HepG2 (cell line): ENCODE results near the gene DNAJC5. TPM values are rescaled to one million over a fixed set of nuclear protein-coding genes. Genes with fewer than 3 reads are reported as not detected.
A peak's percentile ranks its signal among the peaks of the same experiment; 100 is the strongest.

Experiments used
- ARHGAP35 ChIP-seq: sonication (generic); formaldehyde crosslinking; IDR thresholded peaks from 2 replicates; pipeline ENCODE4 v1.9.0; 2022; ENCODE audit warnings: mild to moderate bottlenecking, inconsistent platforms, moderate library complexity, missing genetic modification reagents, borderline replicate concordance
- ARNT ChIP-seq: fragments of 450-650 bp; IDR thresholded peaks from 2 replicates; pipeline ENCODE4 v1.6.1; 2017
- CBX1 ChIP-seq: IDR thresholded peaks from one replicate; pipeline ENCODE4 v1.6.1; 2016; ENCODE audit warnings: antibody characterized with exemption, low read depth
- EEA1 ChIP-seq: sonication (generic); formaldehyde crosslinking; IDR thresholded peaks from 2 replicates; pipeline ENCODE4 v1.5.1; 2020; ENCODE audit warnings: mild to moderate bottlenecking, missing genetic modification reagents, borderline replicate concordance
- FOXC1 ChIP-seq: sonication (generic); formaldehyde crosslinking; IDR thresholded peaks from 2 replicates; pipeline ENCODE4 v1.8.0; 2022; ENCODE audit warnings: mild to moderate bottlenecking, missing genetic modification reagents, borderline replicate concordance
- FOXJ3 ChIP-seq: sonication (generic); formaldehyde crosslinking; IDR thresholded peaks from 2 replicates; pipeline ENCODE4 v1.4.0; 2020; ENCODE audit warnings: missing genetic modification reagents, mild to moderate bottlenecking, borderline replicate concordance
- HHEX ChIP-seq: IDR thresholded peaks from 2 replicates; pipeline ENCODE4 v1.6.1; 2016; ENCODE audit warnings: control low read depth
- HNF4A ChIP-seq: sonication (generic); formaldehyde crosslinking; IDR thresholded peaks from 2 replicates; pipeline ENCODE4 v1.4.0; 2020; ENCODE audit warnings: missing genetic modification reagents
- KDM5A ChIP-seq: fragments of 200-600 bp; sonication (generic); IDR thresholded peaks from 2 replicates; pipeline ENCODE4 v1.7.0; 2018; ENCODE audit warnings: antibody characterized with exemption, mild to moderate bottlenecking, low read length, borderline replicate concordance
- PAWR ChIP-seq: sonication (generic); formaldehyde crosslinking; IDR thresholded peaks from 2 replicates; pipeline ENCODE4 v1.4.0; 2020; ENCODE audit warnings: missing genetic modification reagents, mild to moderate bottlenecking, borderline replicate concordance
- POLR2A ChIP-seq, 2 experiments: IDR thresholded peaks; 2 replicates each; pipeline ENCODE4 v1.6.1; 2011; ENCODE audit warnings: low read depth in 2 of 2, low read length in 2 of 2, mild to moderate bottlenecking in 1 of 2, moderate library complexity in 1 of 2; ENCODE audit not compliant: insufficient read depth in 1 of 2
- PTBP1 ChIP-seq: fragments of 200-400 bp; formaldehyde crosslinking; IDR thresholded peaks from 2 replicates; pipeline ENCODE4 v1.6.1; 2018; ENCODE audit warnings: low read length, low read depth; ENCODE audit not compliant: poor library complexity, severe bottlenecking
- RBFOX2 ChIP-seq: fragments of 200-400 bp; formaldehyde crosslinking; IDR thresholded peaks from 2 replicates; pipeline ENCODE4 v1.6.1; 2017; ENCODE audit warnings: low read depth, mild to moderate bottlenecking, low read length
- SOX5 ChIP-seq: IDR thresholded peaks from 2 replicates; pipeline ENCODE4 v1.6.1; 2016; ENCODE audit warnings: borderline replicate concordance
- SRY ChIP-seq: sonication (generic); formaldehyde crosslinking; IDR thresholded peaks from 2 replicates; pipeline ENCODE4 v1.8.0; 2022; ENCODE audit warnings: mild to moderate bottlenecking, missing genetic modification reagents
- ZBTB20 ChIP-seq: sonication (generic); formaldehyde crosslinking; IDR thresholded peaks from 2 replicates; pipeline ENCODE4 v1.8.1; 2023; ENCODE audit warnings: missing genetic modification reagents, low read depth, mild to moderate bottlenecking, borderline replicate concordance
- ZC3H4 ChIP-seq: sonication (generic); formaldehyde crosslinking; IDR thresholded peaks from 2 replicates; pipeline ENCODE4 v1.4.0; 2020; ENCODE audit warnings: missing genetic modification reagents, borderline replicate concordance
- ZNF30 ChIP-seq: sonication (generic); formaldehyde crosslinking; IDR thresholded peaks from 2 replicates; pipeline ENCODE4 v1.5.0; 2020; ENCODE audit warnings: mild to moderate bottlenecking, missing genetic modification reagents
- ZNF629 ChIP-seq: sonication (generic); formaldehyde crosslinking; conservative IDR thresholded peaks from 2 replicates; pipeline ENCODE4 v1.5.0; 2020; ENCODE audit warnings: missing genetic modification reagents
- ZNF660 ChIP-seq: sonication (generic); formaldehyde crosslinking; IDR thresholded peaks from 2 replicates; pipeline ENCODE4 v1.5.1; 2020; ENCODE audit warnings: mild to moderate bottlenecking, low read depth, missing genetic modification reagents, borderline replicate concordance
- ZNF737 ChIP-seq: sonication (generic); formaldehyde crosslinking; IDR thresholded peaks from 2 replicates; pipeline ENCODE4 v1.5.0; 2020; ENCODE audit warnings: missing genetic modification reagents, mild to moderate bottlenecking, borderline replicate concordance
- ZNF746 ChIP-seq: sonication (generic); formaldehyde crosslinking; IDR thresholded peaks from 2 replicates; pipeline ENCODE4 v1.8.0; 2022; ENCODE audit warnings: mild to moderate bottlenecking, missing genetic modification reagents
- polyA plus RNA-seq, 8 experiments: library from polyadenylated mRNA; depleted of rRNA in 3 of 8; stranded (reverse) in 7 of 8; unstranded in 1 of 8; fragments of >200 nt; fragmentation: Illumina TruSeq in 4 of 8; extraction: Trizol in 4 of 8; gene quantifications; 2 replicates each; pipeline versions ENCODE4 v1.2.1 to v1.2.3, GENCODE V29; 2011 to 2016; ENCODE audit warnings: low read depth in 4 of 8, missing spikeins in 1 of 8, mixed read lengths in 1 of 8; ENCODE audit not compliant: insufficient read depth in 1 of 8
- total RNA-seq, 5 experiments: library from RNA; depleted of rRNA; stranded (reverse); fragments of >200 nt; fragmentation: Illumina TruSeq; extraction: Trizol; gene quantifications; 2 replicates each; pipeline ENCODE4 v1.2.3, GENCODE V29; 2016; ENCODE audit warnings: low read depth in 1 of 5
- TF ChIP-seq, protein P1 (sequence below): sonication (generic); IDR thresholded peaks from 2 replicates; pipeline ENCODE4 v1.6.1; 2016; ENCODE audit warnings: low read depth, borderline replicate concordance
- TF ChIP-seq, protein P2 (sequence below): sonication (generic); formaldehyde crosslinking; IDR thresholded peaks from 2 replicates; pipeline ENCODE4 v1.5.0; 2020; ENCODE audit warnings: missing genetic modification reagents, mild to moderate bottlenecking, borderline replicate concordance
- TF ChIP-seq, protein P3 (sequence below): sonication (generic); formaldehyde crosslinking; IDR thresholded peaks from 2 replicates; pipeline ENCODE4 v1.4.0; 2020; ENCODE audit warnings: missing genetic modification reagents, mild to moderate bottlenecking, borderline replicate concordance

Gene DNAJC5
- total and polyA plus RNA-seq, 2 of the 13 experiments (the other 11 are each of a cell fraction or from before 2014, with no cell fraction given), result 42.8 to 64.5 TPM

DNA sequence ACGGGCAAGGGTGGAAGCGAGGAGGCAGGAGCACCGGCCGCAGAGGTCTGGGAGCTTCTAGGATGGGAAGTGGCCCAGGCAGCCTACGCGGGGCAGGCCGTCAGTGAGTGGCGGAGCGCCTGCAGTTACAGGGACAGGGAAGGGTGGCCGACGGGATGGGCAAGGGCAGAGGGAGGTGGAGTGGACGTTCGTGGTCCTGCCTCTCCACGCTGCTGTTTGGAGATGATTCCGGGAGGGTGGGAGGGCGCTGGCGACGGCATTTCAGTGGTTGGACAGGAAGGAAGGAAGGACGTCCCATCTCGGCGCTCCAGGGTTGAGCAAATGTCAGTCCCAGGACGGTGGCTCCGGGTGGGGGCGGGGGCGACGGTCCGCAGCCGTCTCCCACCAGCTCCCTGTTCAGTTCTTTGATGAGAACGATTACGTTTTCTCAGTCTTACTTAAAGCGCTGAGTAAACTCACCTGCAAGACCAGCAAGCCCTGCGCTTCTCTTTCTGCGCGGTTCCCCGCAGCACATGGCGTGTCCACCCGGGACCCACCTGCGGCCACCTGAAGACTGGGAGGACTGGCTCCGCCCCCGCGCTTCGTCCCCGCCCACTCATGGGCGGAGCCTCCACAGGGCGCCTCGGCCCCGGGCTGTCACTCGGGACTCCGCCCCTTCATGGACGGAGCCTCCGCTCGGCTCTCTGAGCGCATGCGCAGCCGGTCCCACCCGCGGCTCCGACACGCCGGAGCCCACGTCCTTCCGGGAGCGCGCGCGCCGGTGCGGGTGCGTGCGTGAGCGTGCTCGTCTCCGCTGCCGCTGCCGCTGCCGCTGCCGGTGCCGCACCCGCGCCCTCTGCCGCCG is at the start of gene DNAJC5 (continued):
- TF ChIP-seq ARHGAP35 (CRISPR knock-in tag) (peak; percentile 57; the same call in 1 of the 2 replicates), PAWR (CRISPR knock-in tag) (no peak), ZNF30 (CRISPR knock-in tag) (0 out of 2 replicates have a peak, but pooled peaks have one; percentile 54), ZC3H4 (no peak), ZNF746 (CRISPR knock-in tag) (peak; percentile 71; the same call in 1 of the 2 replicates), PTBP1 (no peak), KDM5A (no peak; the same call in 1 of the 2 replicates), FOXJ3 (no peak), CBX1 (peak; percentile 57), RBFOX2 (peak; percentile 81), ARNT (no peak), SRY (CRISPR knock-in tag) (peak; percentile 30), HHEX (CRISPR knock-in tag) (0 out of 2 replicates have a peak, but pooled peaks have one; percentile 29), ZNF660 (no peak; the same call in 1 of the 2 replicates), ZNF629 (CRISPR knock-in tag) (no peak), SOX5 (0 out of 2 replicates have a peak, but pooled peaks have one; percentile 34), EEA1 (CRISPR knock-in tag) (peak; percentile 25; the same call in 1 of the 2 replicates), ZNF737 (0 out of 2 replicates have a peak, but pooled peaks have one; percentile 77), POLR2A (IDR thresholded peaks at IDR 0.05; ENCODE audit: insufficient read depth in 1 of 2, low read depth in 2 of 2, low read length in 2 of 2) (peak; percentile 76 to 87), ZBTB20 (CRISPR knock-in tag) (no peak; the same call in 1 of the 2 replicates), FOXC1 (CRISPR knock-in tag) (peak; percentile 70), HNF4A (CRISPR knock-in tag) (no peak)
- TF ChIP-seq, protein P1, sequence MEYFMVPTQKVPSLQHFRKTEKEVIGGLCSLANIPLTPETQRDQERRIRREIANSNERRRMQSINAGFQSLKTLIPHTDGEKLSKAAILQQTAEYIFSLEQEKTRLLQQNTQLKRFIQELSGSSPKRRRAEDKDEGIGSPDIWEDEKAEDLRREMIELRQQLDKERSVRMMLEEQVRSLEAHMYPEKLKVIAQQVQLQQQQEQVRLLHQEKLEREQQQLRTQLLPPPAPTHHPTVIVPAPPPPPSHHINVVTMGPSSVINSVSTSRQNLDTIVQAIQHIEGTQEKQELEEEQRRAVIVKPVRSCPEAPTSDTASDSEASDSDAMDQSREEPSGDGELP, result peak; percentile 72; the same call in 1 of the 2 replicates
- TF ChIP-seq, protein P2, sequence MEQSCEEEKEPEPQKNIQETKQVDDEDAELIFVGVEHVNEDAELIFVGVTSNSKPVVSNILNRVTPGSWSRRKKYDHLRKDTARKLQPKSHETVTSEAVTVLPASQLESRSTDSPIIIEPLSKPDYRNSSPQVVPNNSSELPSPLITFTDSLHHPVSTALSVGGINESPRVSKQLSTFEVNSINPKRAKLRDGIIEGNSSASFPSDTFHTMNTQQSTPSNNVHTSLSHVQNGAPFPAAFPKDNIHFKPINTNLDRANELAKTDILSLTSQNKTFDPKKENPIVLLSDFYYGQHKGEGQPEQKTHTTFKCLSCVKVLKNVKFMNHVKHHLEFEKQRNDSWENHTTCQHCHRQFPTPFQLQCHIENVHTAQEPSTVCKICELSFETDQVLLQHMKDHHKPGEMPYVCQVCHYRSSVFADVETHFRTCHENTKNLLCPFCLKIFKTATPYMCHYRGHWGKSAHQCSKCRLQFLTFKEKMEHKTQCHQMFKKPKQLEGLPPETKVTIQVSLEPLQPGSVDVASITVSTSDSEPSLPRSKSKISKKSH (CRISPR knock-in tag), result peak; percentile 91
- TF ChIP-seq, protein P3, sequence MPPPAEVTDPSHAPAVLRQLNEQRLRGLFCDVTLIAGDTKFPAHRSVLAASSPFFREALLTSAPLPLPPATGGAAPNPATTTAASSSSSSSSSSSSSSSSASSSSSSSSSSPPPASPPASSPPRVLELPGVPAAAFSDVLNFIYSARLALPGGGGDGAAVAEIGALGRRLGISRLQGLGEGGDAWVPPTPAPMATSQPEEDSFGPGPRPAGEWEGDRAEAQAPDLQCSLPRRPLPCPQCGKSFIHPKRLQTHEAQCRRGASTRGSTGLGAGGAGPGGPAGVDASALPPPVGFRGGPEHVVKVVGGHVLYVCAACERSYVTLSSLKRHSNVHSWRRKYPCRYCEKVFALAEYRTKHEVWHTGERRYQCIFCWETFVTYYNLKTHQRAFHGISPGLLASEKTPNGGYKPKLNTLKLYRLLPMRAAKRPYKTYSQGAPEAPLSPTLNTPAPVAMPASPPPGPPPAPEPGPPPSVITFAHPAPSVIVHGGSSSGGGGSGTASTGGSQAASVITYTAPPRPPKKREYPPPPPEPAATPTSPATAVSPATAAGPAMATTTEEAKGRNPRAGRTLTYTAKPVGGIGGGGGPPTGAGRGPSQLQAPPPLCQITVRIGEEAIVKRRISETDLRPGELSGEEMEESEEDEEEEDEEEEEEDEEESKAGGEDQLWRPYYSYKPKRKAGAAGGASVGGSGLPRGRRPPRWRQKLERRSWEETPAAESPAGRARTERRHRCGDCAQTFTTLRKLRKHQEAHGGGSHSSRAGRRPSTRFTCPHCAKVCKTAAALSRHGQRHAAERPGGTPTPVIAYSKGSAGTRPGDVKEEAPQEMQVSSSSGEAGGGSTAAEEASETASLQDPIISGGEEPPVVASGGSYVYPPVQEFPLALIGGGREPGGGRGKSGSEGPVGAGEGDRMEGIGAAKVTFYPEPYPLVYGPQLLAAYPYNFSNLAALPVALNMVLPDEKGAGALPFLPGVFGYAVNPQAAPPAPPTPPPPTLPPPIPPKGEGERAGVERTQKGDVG (CRISPR knock-in tag), result peak; percentile 48; the same call in 1 of the 2 replicates
